ENCODE measurements around the gene FAM241B.

GRCh38 chr10:69647126-69647525, 17.1 kb downstream of the FAM241B start:
- TF ChIP-seq CTCF (IDR thresholded peaks at IDR 0.05) = no peak
- no peak for TF ChIP-seq EZH2 (IDR thresholded peaks at IDR 0.05; ENCODE audit: borderline replicate concordance, insufficient read depth, low read depth, low read length, poor library complexity, severe bottlenecking)
